ENCODE results near the gene LRP6. TPM values are rescaled to one million over a fixed set of nuclear protein-coding genes. Genes with fewer than 3 reads are reported as not detected.

Gene LRP6
- polyA plus RNA-seq, 1 donor (not counting 4 experiments of a cell fraction or from before 2014, with no cell fraction given) = 13.0 TPM

GRCh38 chr12:12195081-12195480 is 71.8 kb downstream of the LRP6 start:
- H2AFZ ChIP-seq (ENCODE audit: control insufficient read depth, low read length) = no peak overlapping the region
- dilution Hi-C loops (cut with MboI; ENCODE audit: extremely low pct_ligation_motif_present, low sequenced_read_pairs) = no loop called here
- no peak overlapping the region for H3K27ac ChIP-seq (ENCODE audit: control insufficient read depth, insufficient read depth, low read length)
- H3K9ac ChIP-seq (ENCODE audit: control insufficient read depth, extremely low read depth, insufficient read depth, low read length) = no peak overlapping the region
- H3K4me3 ChIP-seq (ENCODE audit: control insufficient read depth in 2 of 3, extremely low read depth in 1 of 3, insufficient read depth in 2 of 3, low read depth in 1 of 3, low read length in 3 of 3) = no peak overlapping the region
- no peak for TF ChIP-seq CTCF (optimal IDR thresholded peaks at IDR 0.05 in 1 of 3, IDR thresholded peaks at IDR 0.05 in 1 of 3, conservative IDR thresholded peaks at IDR 0.05 in 1 of 3; ENCODE audit: extremely low read depth in 1 of 3, insufficient read depth in 2 of 3, low read length in 3 of 3)
- no peak for TF ChIP-seq EZH2 (IDR thresholded peaks at IDR 0.05; ENCODE audit: low read length)
- H4K20me1 ChIP-seq (ENCODE audit: control insufficient read depth, extremely low read depth, insufficient read depth, low read length) = no peaks in the 10 kb centered on the region
- FAIRE-seq (no peak), DNase-seq (ENCODE audit: low read depth, low spot score) (no peak)
- no peaks in the 10 kb centered on the region for H3K27me3 ChIP-seq (ENCODE audit: control insufficient read depth, extremely low read depth, insufficient read depth, low read length)
- no peaks in the 10 kb centered on the region for H3K9me3 ChIP-seq (ENCODE audit: control insufficient read depth, low read depth, low read length)
- peaks cover 0 to 2% of the 10 kb centered on the region in 2 experiments for H3K36me3 ChIP-seq (ENCODE audit: control insufficient read depth in 2 of 2, extremely low read depth in 1 of 2, insufficient read depth in 2 of 2, low read length in 2 of 2)
- no peaks in the 10 kb centered on the region for H3K9me1 ChIP-seq (ENCODE audit: control insufficient read depth, extremely low read depth, insufficient read depth, low read length)
- H3K4me1 ChIP-seq (ENCODE audit: control insufficient read depth, extremely low read depth, insufficient read depth, low read length) = no peaks in the 10 kb centered on the region
- no peak overlapping the region for H3K4me2 ChIP-seq (ENCODE audit: control insufficient read depth, extremely low read depth, insufficient read depth, low read depth, low read length)
- H3K79me2 ChIP-seq (ENCODE audit: control insufficient read depth, insufficient read depth, low read length) = peaks cover 7% of the 10 kb centered on the region

GRCh38 chr12:12194206-12194605 is 72.6 kb downstream of the LRP6 start:
- Histone ChIP-seq H2AFZ (ENCODE audit: control insufficient read depth, low read length) (no peak overlapping the region), H3K9me3 (ENCODE audit: control insufficient read depth, low read depth, low read length) (no peaks in the 10 kb centered on the region), H4K20me1 (ENCODE audit: control insufficient read depth, extremely low read depth, insufficient read depth, low read length) (no peaks in the 10 kb centered on the region), H3K4me1 (ENCODE audit: control insufficient read depth, extremely low read depth, insufficient read depth, low read length) (no peaks in the 10 kb centered on the region), H3K9me1 (ENCODE audit: control insufficient read depth, extremely low read depth, insufficient read depth, low read length) (no peaks in the 10 kb centered on the region), H3K27ac (ENCODE audit: control insufficient read depth, insufficient read depth, low read length) (no peak overlapping the region), H3K9ac (ENCODE audit: control insufficient read depth, extremely low read depth, insufficient read depth, low read length) (no peak overlapping the region), H3K4me3 (ENCODE audit: control insufficient read depth in 2 of 3, extremely low read depth in 1 of 3, insufficient read depth in 2 of 3, low read depth in 1 of 3, low read length in 3 of 3) (no peak overlapping the region), H3K36me3 (ENCODE audit: control insufficient read depth in 2 of 2, extremely low read depth in 1 of 2, insufficient read depth in 2 of 2, low read length in 2 of 2) (peaks cover 0 to 2% of the 10 kb centered on the region in 2 experiments), H3K27me3 (ENCODE audit: control insufficient read depth, extremely low read depth, insufficient read depth, low read length) (no peaks in the 10 kb centered on the region), H3K4me2 (ENCODE audit: control insufficient read depth, extremely low read depth, insufficient read depth, low read depth, low read length) (no peak overlapping the region), H3K79me2 (ENCODE audit: control insufficient read depth, insufficient read depth, low read length) (peaks cover 7% of the 10 kb centered on the region)
- TF ChIP-seq EZH2 (IDR thresholded peaks at IDR 0.05; ENCODE audit: low read length) (no peak), CTCF (optimal IDR thresholded peaks at IDR 0.05 in 1 of 3, IDR thresholded peaks at IDR 0.05 in 1 of 3, conservative IDR thresholded peaks at IDR 0.05 in 1 of 3; ENCODE audit: extremely low read depth in 1 of 3, insufficient read depth in 2 of 3, low read length in 3 of 3) (no peak)
- dilution Hi-C loops (cut with MboI; ENCODE audit: extremely low pct_ligation_motif_present, low sequenced_read_pairs) = no loop called here
- FAIRE-seq = peak; percentile 23
- no peak for DNase-seq (ENCODE audit: low read depth, low spot score)
